ENCODE data around the gene OLFML2B.

GRCh38 chr1:162040657-162041056, 17.0 kb upstream of the OLFML2B start:
- TF ChIP-seq EP300 (IDR thresholded peaks at IDR 0.05) (no peak), POLR2A (IDR thresholded peaks at IDR 0.05) (no peak)
